ENCODE results near the gene RPS17. TPM values are rescaled to one million over a fixed set of nuclear protein-coding genes. Genes with fewer than 3 reads are reported as not detected.
A peak's percentile ranks its signal among the peaks of the same experiment; 100 is the strongest.

RPS17 gene
- total RNA-seq, 1 donor from 2014 or later = 800 TPM

GRCh38 chr15:82540984-82541431, 751 bp upstream of the RPS17 start:
- peak overlapping the region; percentile 90 for H3K27ac ChIP-seq (replicated peaks)
- intact Hi-C loops (cut with micrococcal nuclease) = no loop called here
- TF ChIP-seq CTCF (IDR thresholded peaks at IDR 0.05; ENCODE audit: borderline replicate concordance) = no peak
- peaks cover 50% of the 10 kb centered on the region for H3K4me1 ChIP-seq
- H3K27me3 ChIP-seq (ENCODE audit: low read depth) = no peaks in the 10 kb centered on the region
- peak overlapping the region; percentile 81 for H3K4me3 ChIP-seq
- no peak for DNase-seq
- H3K36me3 ChIP-seq = peaks cover 30% of the 10 kb centered on the region
- H3K9me3 ChIP-seq (replicated peaks) = no peaks in the 10 kb centered on the region

GRCh38 chr15:82539691-82540054, 584 bp downstream of the RPS17 start:
- Histone ChIP-seq H3K4me1 (peaks cover 54% of the 10 kb centered on the region), H3K4me3 (peak overlapping the region; percentile 81), H3K27ac (replicated peaks) (peak overlapping the region; percentile 90), H3K9me3 (replicated peaks) (no peaks in the 10 kb centered on the region), H3K36me3 (peaks cover 43% of the 10 kb centered on the region), H3K27me3 (ENCODE audit: low read depth) (no peaks in the 10 kb centered on the region)
- no peak for DNase-seq
- TF ChIP-seq CTCF (IDR thresholded peaks at IDR 0.05; ENCODE audit: borderline replicate concordance) = no peak
- intact Hi-C loops (cut with micrococcal nuclease) = no loop called here

- H3K36me3 ChIP-seq = peaks cover 49% of the 10 kb centered on the region
- no peaks in the 10 kb centered on the region for H3K9me3 ChIP-seq (replicated peaks)
- intact Hi-C loops (cut with micrococcal nuclease) = no loop called here
- peaks cover 54% of the 10 kb centered on the region for H3K4me1 ChIP-seq
- H3K4me3 ChIP-seq = peak overlapping the region; percentile 81
- H3K27ac ChIP-seq (replicated peaks) = peak overlapping the region; percentile 90
- no peaks in the 10 kb centered on the region for H3K27me3 ChIP-seq (ENCODE audit: low read depth)
- DNase-seq = no peak
- TF ChIP-seq CTCF (IDR thresholded peaks at IDR 0.05; ENCODE audit: borderline replicate concordance) = no peak
Observed at GRCh38 chr15:82538961-82539690, 1.1 kb downstream of the RPS17 start.

- H3K36me3 ChIP-seq = peaks cover 58% of the 10 kb centered on the region
- intact Hi-C loops (cut with micrococcal nuclease) = no loop called here
- H3K9me3 ChIP-seq (replicated peaks) = no peaks in the 10 kb centered on the region
- H3K27ac ChIP-seq (replicated peaks) = peak overlapping the region; percentile 21
- H3K27me3 ChIP-seq (ENCODE audit: low read depth) = no peaks in the 10 kb centered on the region
- no peak for DNase-seq
- TF ChIP-seq CTCF (IDR thresholded peaks at IDR 0.05; ENCODE audit: borderline replicate concordance) = no peak
- H3K4me1 ChIP-seq = peaks cover 54% of the 10 kb centered on the region
- H3K4me3 ChIP-seq = no peak overlapping the region
Observed at GRCh38 chr15:82537351-82537908, 2.8 kb downstream of the RPS17 start.

- no peaks in the 10 kb centered on the region for H3K27me3 ChIP-seq (ENCODE audit: low read depth)
- H3K4me3 ChIP-seq = no peak overlapping the region
- peaks cover 58% of the 10 kb centered on the region for H3K36me3 ChIP-seq
- H3K4me1 ChIP-seq = peaks cover 54% of the 10 kb centered on the region
- H3K27ac ChIP-seq (replicated peaks) = peak overlapping the region; percentile 21
- DNase-seq = no peak
- TF ChIP-seq CTCF (IDR thresholded peaks at IDR 0.05; ENCODE audit: borderline replicate concordance) = no peak
- H3K9me3 ChIP-seq (replicated peaks) = no peaks in the 10 kb centered on the region
- intact Hi-C loops (cut with micrococcal nuclease) = no loop called here
Observed at GRCh38 chr15:82536409-82537350, 3.6 kb downstream of the RPS17 start.
